CD1c-positive myeloid dendritic cell (primary cell): ENCODE measurements around the gene BDNF.

Source experiments
- DNase-seq: peaks from one replicate; pipeline ENCODE4 v3.0.0-alpha.2; 2016; ENCODE audit errors: extremely low spot score

The BDNF gene

DNA sequence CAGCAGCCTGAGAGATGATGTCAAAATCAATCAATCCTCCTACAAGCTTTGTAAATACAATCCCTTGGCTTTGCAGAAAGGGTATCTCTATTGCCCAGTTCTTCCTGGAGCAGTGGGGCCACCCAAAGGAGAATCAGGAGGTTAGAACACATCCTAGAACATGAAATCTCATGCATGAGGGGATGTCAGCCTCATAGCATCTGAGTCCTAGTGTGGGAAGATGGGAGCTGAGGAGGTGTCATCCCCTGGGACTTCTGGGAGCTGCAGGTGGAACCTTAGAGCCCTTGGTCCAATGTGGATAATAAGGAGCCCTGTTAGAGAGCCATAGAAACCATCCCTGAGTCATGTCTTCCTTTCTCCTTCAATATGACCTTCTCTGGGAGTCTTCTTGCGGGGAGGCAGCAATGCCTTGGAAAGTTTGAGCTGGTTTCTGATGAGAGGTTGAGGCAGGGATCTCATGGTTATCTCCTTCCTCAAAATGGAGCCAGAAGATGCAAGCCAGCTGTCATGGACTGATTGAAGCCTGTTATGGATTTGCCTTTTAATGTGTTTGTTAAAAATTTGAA, 74.8 kb downstream of the BDNF start:
- DNase-seq: no peak

DNA sequence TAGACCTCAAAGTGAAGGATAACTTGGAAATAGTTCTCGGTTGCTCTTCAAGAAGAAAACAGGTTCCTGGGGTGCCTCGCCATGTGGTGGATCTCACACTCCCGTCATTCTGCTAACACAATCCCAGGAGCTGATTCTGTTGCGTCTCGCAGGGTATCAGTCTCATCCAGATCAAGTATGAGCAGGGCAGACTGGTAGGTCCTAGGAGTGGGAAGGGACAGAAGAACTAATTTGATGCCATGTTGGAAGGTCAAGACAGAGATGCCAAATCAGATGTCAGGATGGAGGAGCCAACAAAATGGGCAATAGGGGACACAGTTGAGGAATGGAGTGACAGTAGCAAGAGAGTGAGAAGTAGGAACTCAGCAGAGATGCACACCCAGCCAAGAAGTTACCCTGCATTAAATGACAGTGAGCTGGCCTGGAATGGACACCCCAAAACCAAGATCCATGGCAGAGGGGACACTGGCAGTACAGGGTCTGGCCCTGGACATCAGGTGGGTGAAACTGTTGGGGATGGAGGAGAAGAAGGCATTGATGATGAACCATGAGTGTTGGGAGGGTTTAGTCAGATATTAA, 76.2 kb downstream of the BDNF start:
- no peak for DNase-seq

DNA sequence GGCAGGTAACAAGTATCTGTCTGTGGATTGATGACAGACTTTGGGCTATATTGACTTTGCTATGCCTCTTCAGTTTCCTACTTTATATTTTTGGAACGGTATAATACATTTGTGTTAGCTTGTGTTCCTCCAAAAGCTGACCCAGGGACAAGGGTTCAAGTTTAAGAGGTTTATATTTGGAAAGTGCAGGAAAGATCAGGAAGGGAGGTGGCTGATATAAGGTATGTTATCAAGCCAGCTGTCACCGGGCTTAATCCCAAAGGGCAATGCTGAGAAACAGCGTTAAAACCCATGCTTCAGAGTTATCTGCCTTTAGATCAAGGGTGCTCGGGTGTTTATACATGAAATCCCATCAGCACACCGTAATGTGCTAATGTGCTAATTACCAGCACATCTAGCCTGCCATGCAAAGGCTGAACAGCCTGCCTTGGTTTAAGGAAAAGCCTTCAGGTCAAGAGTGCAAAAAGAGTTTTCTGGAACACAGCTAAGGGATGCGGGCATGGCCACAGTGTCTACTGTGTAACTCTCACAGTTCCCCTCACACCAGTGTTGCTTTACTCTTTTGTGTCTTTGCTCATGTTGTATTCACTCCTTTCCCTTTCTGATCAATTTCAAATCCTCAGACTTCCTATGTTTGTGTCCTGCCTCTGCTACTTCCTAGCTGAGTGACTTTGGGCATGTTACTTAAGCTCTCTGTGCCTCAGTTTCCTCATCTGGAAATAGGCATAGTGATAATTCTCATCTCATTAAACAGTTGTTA, 77.5 kb downstream of the BDNF start:
- no peak for DNase-seq

DNA sequence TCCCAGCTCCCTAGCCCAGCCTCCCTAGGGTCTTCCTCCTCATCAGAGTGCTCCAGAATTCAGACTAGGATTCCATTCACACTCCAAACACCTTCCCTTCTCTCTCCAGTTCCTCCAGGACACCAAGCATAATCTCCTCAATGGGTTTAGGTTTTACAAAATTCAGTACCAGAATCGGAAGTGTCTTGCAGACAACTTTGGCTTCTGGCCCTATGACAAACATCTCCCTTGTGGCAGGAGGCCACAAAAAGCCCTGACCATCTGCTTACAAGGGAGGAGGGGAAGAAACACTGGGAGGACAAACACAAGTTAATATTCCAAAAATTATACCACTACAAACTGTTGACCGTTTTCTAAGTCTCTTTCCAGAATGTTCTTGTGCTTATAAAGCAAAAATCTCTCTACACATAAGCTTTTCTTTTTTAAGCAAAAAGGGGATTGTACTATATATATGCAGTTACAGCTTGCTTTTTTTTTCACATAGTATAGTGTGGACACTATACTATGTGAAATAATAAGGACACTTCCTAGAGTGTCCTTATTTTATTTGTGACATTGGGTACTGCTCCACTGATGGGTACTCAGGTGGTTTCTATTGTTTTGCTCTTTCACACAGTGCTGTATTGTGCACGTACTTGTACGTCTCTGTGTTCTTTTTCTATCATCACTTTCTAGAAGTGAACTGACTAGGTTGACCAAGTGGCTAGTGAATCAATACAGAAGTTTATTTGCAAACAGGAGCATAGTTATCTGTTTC, 78.7 kb downstream of the BDNF start:
- no peak for DNase-seq

DNA sequence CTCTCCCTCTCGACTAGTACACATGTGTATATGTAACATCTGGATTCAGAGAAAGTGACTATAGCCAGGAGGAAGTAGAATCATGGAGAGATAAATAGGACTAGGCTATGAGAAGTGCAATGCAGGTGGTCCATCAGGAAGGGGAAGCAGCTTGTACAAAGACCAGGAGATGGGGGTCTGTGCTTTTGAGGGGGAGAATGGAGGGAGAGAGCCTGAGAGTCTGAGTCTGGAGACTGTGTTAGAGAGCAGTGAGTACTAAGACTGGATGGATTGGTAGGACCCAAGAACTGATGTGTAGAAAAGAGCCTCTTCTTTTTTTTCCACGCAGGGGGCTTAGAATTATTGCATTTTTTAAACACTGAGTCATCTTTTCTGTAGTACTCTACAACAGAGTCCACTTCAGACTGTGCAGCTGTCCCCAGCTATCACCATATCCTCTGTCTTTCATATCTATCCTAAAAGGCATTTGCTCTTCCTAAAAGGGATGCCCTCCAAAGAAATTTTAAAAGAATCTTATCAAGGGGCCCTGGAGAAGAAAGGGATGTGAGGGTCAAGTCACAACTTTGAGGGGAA, 80.4 kb downstream of the BDNF start:
- no peak for DNase-seq

DNA sequence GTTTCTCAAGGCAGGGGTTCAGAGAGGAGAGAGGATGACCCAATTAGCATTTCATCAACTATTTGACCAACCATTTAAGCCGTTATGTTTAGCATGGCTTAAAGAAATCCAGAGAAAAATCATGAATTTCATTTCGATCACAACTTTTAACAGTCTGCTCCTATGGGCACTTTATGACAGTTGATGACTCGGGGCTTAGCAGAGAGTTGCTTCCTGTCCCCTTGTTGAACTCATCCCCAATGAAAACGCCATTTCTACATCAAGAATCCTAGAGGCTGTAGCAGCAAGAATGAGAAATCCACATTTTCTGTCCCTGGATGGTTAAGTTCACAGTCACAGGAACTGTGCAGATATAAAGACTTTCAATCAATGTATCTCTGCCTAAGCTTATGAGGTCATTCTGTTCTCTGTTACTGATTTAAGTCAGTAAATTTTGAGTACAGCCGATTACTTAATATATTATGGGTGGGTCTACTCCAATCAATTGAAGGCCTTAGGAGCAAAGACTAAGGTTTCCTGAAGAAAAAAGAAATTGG, 81.1 kb downstream of the BDNF start:
- DNase-seq: no peak

DNA sequence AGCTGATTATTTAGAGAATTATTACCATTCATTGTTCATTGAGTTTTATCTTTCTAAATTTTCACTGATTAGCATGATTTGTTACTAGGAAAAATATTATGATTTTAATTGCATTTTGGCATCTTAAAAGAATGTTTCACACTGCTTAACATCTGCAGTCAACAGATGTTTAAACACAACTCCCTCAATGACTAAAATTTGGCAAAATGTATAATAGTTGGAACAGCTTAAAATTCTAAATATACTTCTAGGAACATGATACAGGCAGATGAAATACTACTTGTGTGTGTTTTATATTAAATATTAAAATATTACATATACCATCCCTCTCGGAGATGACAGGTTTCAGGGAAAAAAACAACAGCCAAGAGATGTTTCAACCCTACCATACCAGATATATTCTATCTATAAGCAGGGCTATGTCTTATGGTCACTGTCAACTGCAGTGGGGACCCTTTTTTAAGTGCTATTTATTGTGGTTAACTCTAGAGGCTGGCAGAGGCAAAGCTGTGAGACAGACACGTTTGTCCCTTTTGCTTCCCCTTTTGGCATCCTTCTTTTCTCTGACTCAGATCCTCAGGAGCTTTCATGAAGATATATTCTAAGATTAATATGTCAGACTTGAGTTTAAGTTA, 81.9 kb downstream of the BDNF start:
- DNase-seq: no peak

DNA sequence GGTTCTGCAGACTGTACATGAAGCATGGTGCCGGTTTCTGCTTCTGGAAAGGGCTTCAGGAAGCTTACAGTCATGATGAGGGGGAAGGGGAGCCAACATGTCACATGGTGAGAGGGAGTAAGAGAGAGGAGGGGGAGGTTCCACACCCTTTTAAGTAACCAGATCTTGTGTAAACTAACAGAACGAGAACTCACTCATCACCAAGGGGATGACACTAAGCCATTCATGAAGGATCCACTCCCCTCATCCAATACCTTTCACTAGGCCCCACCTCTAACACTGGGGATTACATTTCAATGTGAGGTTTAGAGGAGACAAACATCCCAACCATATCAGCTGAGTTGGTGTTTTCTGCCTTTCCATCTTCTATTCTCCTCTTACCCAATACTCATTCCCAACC, 83.5 kb downstream of the BDNF start:
- DNase-seq: no peak

DNA sequence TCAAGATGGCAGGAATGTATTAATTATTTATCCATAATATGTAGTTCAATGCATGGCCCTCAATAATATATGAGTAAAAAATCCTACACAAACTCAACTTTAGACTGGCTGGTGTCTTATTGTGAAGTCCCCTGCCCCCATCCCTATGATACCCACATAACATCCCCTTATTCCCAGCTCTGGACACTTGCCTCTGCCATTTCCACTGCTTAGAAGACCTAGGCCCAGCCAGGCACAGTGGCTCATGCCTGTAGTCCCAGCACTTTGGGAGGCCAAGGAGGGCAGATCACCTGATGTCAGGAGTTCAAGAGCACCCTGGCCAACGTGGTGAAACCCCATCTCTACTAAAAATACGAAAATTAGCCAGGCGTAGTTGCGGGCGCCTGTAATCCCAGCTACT, 84.4 kb downstream of the BDNF start:
- DNase-seq: no peak

DNA sequence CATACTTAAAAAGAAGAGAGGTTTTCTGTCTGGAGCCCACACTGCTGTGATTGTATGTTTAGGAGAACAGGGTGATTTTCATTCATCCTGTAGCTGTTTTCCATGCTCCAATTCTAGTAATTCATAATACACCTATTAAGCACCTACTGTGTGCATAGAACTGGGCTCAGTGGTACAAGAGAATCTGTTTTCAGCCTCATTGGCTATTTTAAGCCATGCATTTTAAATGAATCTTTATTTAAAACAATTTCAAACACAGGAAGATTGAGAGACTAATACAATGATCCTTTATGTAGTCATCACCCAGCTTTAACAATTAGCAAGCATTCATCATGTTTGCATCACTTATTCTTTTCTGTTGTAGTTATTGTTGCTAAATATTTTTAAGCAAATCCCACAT, 86.2 kb downstream of the BDNF start:
- no peak for DNase-seq

DNA sequence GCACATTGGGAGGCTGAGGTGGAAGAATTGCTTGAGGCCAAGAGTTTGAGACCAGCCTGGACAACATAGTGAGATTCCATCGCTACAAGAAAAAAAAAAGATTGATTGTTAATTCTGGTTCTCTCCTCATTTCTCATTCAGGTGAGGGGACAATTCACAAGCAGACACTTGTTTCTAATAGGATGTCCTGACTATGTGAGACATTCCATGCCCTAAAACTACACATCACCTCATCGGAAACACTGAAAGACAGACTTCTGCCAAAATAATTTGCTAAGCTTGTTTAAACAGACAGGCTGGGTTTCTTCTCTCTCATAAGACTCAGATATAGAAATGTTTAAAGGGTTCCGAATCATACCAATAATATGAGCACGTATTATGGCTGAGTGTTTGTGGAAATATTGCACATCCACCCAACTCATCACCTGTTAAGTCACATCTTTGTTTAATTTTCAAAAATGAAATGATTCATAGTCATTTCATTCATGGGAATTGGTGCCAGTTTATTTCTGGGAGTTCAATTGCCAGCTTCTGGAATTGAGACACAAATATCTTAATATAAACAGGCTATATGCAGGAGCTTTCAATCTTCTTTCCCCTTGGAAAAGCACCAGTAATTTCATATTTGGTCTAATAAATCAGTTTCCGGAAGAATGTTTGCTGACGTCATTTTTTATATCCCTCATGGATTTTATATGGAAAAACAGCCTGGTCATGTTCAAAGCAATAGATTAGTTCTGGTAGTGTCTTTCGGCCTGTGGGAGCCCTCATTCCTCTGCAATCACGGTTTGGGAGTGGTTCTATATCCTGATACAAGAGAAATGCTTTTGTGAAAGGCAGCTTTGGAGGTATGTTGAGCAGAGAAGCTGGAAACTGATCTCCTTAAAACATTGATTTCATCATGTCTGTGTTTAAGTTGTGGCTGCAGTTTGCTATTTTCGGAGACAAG, 87.0 kb downstream of the BDNF start:
- DNase-seq: no peak

DNA sequence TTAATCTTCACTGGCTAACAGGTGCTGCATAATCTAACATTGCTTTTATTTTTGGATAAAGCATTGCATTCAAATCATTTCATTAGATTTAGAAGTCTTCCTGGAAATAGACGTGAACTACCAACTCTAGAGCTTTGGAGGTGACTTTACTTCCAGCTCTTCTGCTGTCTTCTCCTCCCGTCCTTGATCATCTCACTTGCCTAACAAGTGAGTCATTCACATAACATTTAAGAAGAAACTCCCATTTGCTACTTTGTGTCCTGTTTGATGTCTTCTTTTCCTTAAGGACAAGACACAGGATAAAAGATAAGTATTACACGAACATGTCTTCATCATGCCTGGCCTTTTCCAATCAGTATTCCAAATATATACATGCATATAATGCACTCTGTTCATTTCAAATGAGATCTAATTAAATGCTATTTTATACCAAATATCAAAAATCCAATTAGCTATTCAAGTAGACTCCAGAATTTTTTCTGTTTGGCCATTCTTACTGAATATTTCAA, 88.3 kb downstream of the BDNF start:
- DNase-seq: no peak

DNA sequence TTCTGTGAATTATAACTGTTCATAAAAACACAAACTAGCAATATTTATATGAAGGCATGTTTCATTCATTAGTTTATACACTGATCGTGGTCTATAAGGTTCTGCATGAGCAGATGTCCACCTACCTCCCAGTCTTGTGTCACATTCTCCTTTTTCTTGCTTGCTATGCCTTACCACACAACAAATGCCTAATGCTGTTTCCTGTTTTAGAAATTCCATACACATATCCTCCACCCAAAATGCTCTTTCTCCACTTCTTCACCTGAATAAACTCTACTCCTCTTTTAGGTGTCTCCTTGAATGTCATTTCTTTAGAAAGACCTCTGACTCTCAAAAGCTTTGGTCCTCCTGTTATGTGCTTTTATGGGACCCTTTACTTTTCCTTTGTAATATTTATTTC, 88.9 kb downstream of the BDNF start:
- DNase-seq: no peak

DNA sequence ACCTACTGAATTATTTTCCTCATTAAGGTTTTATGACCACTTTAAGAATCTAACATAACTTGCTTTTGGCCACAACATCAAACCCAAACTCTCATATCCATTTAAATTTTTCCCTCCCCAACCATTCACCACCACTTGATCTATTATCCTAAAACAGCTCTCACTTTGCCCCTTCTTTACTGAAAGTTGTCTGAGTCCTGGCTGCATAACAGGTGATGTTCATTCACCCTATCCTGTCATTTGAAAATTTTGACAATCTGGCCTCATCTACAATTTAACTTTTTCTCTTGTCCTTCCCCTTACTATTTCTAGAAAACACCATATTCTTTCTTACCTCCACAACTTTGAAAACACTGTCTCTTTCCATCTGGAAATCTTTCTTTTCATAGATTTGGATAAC, 89.3 kb downstream of the BDNF start:
- no peak for DNase-seq

DNA sequence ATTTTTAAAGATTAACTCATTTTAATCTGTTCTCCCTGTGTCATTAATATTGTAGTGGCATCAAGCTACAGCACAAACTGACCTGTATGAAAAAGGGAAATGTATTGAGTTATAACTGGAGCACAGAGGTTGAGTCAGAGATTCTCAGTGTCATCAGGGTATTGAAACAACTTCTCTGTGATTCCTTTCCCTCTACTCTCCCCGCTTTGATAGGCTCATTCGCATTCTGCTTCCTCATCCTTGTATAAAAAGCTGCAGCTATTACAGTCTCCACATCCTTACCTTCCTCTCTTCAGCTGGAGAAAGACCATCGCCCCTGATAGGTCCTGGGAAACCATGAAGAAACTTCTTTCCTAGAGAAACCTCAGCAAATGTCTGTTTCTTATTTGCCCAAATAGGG, 90.0 kb downstream of the BDNF start:
- no peak for DNase-seq

DNA sequence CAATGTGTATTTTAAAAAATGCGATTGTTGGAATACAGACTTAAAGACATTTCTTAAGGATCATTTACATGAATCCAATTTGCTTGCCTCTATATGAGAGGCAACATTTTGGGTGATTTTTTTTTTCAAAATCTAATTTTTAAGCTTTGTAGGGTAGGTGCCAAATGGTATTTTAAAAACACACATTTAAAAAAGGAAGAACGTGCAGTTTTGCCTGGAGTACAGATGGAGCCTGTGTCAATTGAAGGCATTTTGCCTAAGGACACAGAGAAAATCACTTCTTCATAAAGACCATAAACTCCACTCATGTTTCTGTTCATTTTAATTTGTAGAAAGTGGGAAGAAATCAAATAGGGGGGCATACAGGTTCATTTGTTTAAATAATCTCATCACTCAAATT, 91.3 kb downstream of the BDNF start:
- DNase-seq: no peak

DNA sequence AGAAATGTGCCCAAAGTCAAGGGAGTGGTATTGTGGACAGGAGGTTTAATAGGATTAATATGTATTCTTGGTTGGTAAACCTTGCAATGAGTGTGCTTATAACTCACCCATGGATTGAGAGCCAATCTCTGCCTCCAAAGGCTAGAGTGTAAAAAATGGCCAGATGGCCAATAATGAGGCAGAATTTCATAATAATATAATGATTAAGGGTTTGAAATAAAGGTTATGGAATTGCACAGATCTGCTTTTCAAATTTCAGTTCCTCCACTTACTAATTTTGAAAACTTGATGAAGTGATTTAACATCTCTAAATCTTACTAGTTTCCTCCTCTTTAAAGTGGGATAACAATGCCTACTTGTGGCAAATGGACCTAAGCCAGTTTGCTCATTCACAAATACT, 94.8 kb downstream of the BDNF start:
- no peak for DNase-seq
